ENCODE results near the gene GMPPA. TPM values are rescaled to one million over a fixed set of nuclear protein-coding genes. Genes with fewer than 3 reads are reported as not detected.

Gene GMPPA
- polyA plus RNA-seq, 2 of the 4 experiments (the other 2 are of a cell fraction), result 36.2 to 46.2 TPM

GRCh38 chr2:219523031-219523671, 24.5 kb downstream of the GMPPA start:
- 86% methylated on average over 23 of the region's 24 CpGs for whole genome bisulfite sequencing (ENCODE audit: missing lambda C conversion rate)
- no peaks in the 10 kb centered on the region for H3K9me3 ChIP-seq
- ChIA-PET CTCF (interaction anchor here (0.6 to 79.1 kb wide), 4 partner anchors 18 to 131 kb away, joined by 3 to 3291 read pairs (median 182); partner anchors contain the start of genes ASIC4, GMPPA and SPEG), POLR2A (no interaction called here)
- no peak for TF ChIP-seq RCOR1 (IDR thresholded peaks at IDR 0.05; ENCODE audit: low read depth, low read length)
- TF ChIP-seq POLR2A (IDR thresholded peaks at IDR 0.05; ENCODE audit: low read length), result no peak
- no peak for TF ChIP-seq FOSL2 (IDR thresholded peaks at IDR 0.05)
- TF ChIP-seq FOSL2 (CRISPR knock-in tag; IDR thresholded peaks at IDR 0.05), result no peak
- TF ChIP-seq HEYL (CRISPR knock-in tag; IDR thresholded peaks at IDR 0.05), result no peak
- TF ChIP-seq CBX8 (IDR thresholded peaks at IDR 0.05), result no peak
- TF ChIP-seq RARB (CRISPR knock-in tag; IDR thresholded peaks at IDR 0.05), result no peak
- TF ChIP-seq JUN (IDR thresholded peaks at IDR 0.05), result no peak
- TF ChIP-seq EHF (CRISPR knock-in tag; IDR thresholded peaks at IDR 0.05), result no peak
- TF ChIP-seq JUNB (IDR thresholded peaks at IDR 0.05), result no peak
- H3K27ac ChIP-seq, result no peak overlapping the region
- no peak overlapping the region for H3K4me2 ChIP-seq
- ATAC-seq (no peak), FAIRE-seq (no peak), DNase-seq (ENCODE audit: low read depth in 1 of 2, low spot score in 1 of 2) (no peak)
- H3K4me1 ChIP-seq, result peaks cover 17% of the 10 kb centered on the region
- no peak overlapping the region for H3K4me3 ChIP-seq

DNA sequence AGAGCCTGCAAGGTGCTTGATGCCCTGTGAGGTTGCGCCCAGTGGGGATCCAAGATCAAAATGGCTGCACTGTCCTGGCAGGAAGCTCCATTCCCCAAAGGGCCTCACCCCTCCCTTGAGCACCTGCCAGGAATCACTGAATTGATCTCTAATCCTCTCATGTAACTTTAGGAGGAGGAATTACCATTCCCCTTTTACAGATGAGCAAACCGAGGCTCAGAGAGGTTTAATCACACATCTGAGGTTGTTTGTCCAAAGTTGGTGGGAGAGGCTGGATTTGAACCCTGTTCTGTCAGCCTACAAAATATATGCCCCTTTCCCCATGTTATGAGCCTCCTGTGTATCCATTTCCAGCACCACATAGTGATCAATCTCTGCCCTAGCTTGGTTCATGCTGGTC, 26.1 kb downstream of the GMPPA start:
- Histone ChIP-seq H3K4me1 (peaks cover 19% of the 10 kb centered on the region), H3K9me3 (no peaks in the 10 kb centered on the region), H3K27ac (no peak overlapping the region), H3K4me3 (no peak overlapping the region), H3K4me2 (no peak overlapping the region)
- ChIA-PET CTCF (interaction anchor here (0.8 to 79.1 kb wide), 5 partner anchors 16 to 230 kb away, joined by 3 to 3291 read pairs (median 11); partner anchors contain the start of genes ASIC4, GMPPA and SPEG), POLR2A (no interaction called here)
- DNase-seq (ENCODE audit: low read depth in 1 of 2, low spot score in 1 of 2) (no peak), FAIRE-seq (no peak), ATAC-seq (no peak)
- 69% methylated on average over 2 of the region's 2 CpGs for WGBS (ENCODE audit: missing lambda C conversion rate)
- TF ChIP-seq PHF8 (IDR thresholded peaks at IDR 0.05; ENCODE audit: borderline replicate concordance, low read depth) (no peak), RARB (CRISPR knock-in tag; IDR thresholded peaks at IDR 0.05) (no peak), NFE2L2 (conservative IDR thresholded peaks at IDR 0.05; ENCODE audit: low read length) (no peak), FOSB (CRISPR knock-in tag; IDR thresholded peaks at IDR 0.05) (no peak), CBX2 (IDR thresholded peaks at IDR 0.05; ENCODE audit: borderline replicate concordance, low read depth) (no peak), USF2 (IDR thresholded peaks at IDR 0.05) (no peak), KDM1A (IDR thresholded peaks at IDR 0.05; ENCODE audit: low read depth) (no peak), FOXS1 (CRISPR knock-in tag; IDR thresholded peaks at IDR 0.05) (no peak), PBX3 (IDR thresholded peaks at IDR 0.05) (no peak), MAZ (IDR thresholded peaks at IDR 0.05; ENCODE audit: borderline replicate concordance, low read depth, low read length) (no peak), ATOH8 (CRISPR knock-in tag; IDR thresholded peaks at IDR 0.05; ENCODE audit: low read depth) (no peak), ZSCAN20 (CRISPR knock-in tag; IDR thresholded peaks at IDR 0.05) (no peak), EP300 (IDR thresholded peaks at IDR 0.05) (no peak), NR3C1 (IDR thresholded peaks at IDR 0.05) (no peak), HOXB5 (CRISPR knock-in tag; IDR thresholded peaks at IDR 0.05) (no peak), HOXB13 (CRISPR knock-in tag; IDR thresholded peaks at IDR 0.05; ENCODE audit: low read depth) (no peak)

All from A549 (cell line).